Astrocyte of the spinal cord (primary cell): ENCODE measurements around the gene GUCA2A.

Source experiments
- DNase-seq: peaks from one replicate; pipeline ENCODE4 v3.0.0; 2011; ENCODE audit warnings: low read depth, low spot score
- H3K4me3 ChIP-seq: 2 replicates; pipeline ENCODE4 v1.5.1; 2011; ENCODE audit warnings: low read depth, mild to moderate bottlenecking, low read length, moderate library complexity
- CTCF ChIP-seq: IDR thresholded peaks from 2 replicates; pipeline ENCODE4 v1.5.1; 2012; ENCODE audit warnings: low read depth, mild to moderate bottlenecking, low read length, inconsistent platforms
- in situ Hi-C: cut with HindIII; loops from 2 replicates; pipeline ENCODE4 v1.10.0; 2017; ENCODE audit warnings: low sequenced_read_pairs

GUCA2A gene

DNA sequence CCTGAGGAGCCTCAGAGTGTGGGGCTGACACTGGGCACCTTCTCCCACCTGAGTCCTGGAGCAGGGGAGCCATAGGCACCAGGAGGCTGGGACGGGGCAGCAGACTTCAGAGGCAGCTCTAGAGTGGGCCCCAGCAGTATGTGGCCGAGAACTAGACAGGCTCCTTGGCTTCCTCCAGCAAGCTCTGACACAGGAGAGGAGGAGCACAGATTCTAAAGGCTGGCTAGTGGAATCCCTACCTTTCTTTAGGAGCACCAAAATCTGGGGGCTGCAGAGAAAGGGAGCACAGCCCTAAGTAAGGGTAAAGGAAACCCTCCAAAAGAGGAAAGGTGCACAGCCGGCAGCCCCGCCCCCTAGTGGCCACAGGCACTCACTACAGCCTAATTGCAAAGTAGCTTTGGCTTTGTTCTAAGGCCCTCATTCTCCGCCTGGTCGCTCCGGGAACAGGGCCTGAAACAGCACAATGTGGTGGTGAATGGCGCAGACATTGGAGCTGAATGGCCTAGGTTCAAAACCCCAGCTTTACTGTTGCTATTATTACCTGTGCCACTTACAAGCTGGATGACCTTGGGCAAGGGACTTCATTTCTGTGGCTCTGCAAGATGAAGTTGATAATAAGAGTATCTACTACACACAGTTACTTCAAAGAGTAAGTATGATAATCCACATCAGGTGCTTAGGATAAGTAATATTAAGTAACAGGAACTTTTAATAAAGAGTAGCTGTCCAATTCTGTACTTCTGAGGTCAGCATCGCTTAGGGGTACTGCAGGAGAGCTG is 8.8 kb upstream of the GUCA2A start:
- in situ Hi-C loops, result no loop called here
- DNase-seq, result peak; percentile 52
- peak; percentile 99 for TF ChIP-seq CTCF
- H3K4me3 ChIP-seq, result no peak overlapping the region

- in situ Hi-C loops, result no loop called here
- H3K4me3 ChIP-seq, result no peak overlapping the region
- TF ChIP-seq CTCF, result no peak
- no peak for DNase-seq
Measured at GRCh38 chr1:42172381-42173133, 8.0 kb upstream of the GUCA2A start.

GRCh38 chr1:42171679-42172266 is 7.2 kb upstream of the GUCA2A start:
- in situ Hi-C loops, result no loop called here
- H3K4me3 ChIP-seq, result no peak overlapping the region
- no peak for TF ChIP-seq CTCF
- DNase-seq, result no peak

- in situ Hi-C loops, result no loop called here
- no peak for DNase-seq
- no peak overlapping the region for H3K4me3 ChIP-seq
- no peak for TF ChIP-seq CTCF
Measured at GRCh38 chr1:42170779-42171621, 6.5 kb upstream of the GUCA2A start.

- TF ChIP-seq CTCF, result no peak
- in situ Hi-C loops, result no loop called here
- no peak overlapping the region for H3K4me3 ChIP-seq
- DNase-seq, result no peak
Measured at GRCh38 chr1:42168763-42169162, 4.2 kb upstream of the GUCA2A start.

DNA sequence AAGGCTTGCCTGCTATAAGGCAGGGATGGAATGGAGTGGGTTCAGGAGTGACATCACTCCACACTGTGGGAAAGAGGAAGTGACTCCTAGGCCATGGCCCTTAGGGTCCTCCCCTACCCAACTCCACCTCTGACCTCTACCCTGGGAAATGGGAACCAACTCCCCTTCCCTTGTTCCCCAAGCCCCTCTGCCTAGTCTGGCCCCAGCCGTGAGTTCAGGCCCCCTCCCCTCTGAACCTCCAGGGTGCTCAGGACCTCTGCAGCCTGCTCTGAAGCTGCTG is 3.8 kb upstream of the GUCA2A start:
- H3K4me3 ChIP-seq, result no peak overlapping the region
- in situ Hi-C loops, result no loop called here
- DNase-seq, result no peak
- TF ChIP-seq CTCF, result no peak
